GM12892 (cell line): ENCODE results near the gene RAB27B. TPM values are rescaled to one million over a fixed set of nuclear protein-coding genes. Genes with fewer than 3 reads are reported as not detected.

Source experiments
- DNase-seq: peaks from one replicate; pipeline ENCODE4 v3.0.0; 2011; ENCODE audit not compliant: insufficient read length
- FAIRE-seq: peaks from 2 replicates; lab custom pipeline; 2011; peaks lifted over from hg19 to GRCh38; lab: Jason Lieb, UNC
- POLR2A ChIP-seq: IDR thresholded peaks from 2 replicates; pipeline ENCODE4 v1.6.1; 2011; ENCODE audit warnings: low read depth, low read length, control low read depth
- POLR2AphosphoS5 ChIP-seq: IDR thresholded peaks from 2 replicates; pipeline ENCODE4 v1.6.1; 2011; ENCODE audit warnings: low read depth, low read length, control low read depth
- TAF1 ChIP-seq: IDR thresholded peaks from 2 replicates; pipeline ENCODE4 v1.6.1; 2011; ENCODE audit warnings: low read depth, mild to moderate bottlenecking, control low read depth, low read length, borderline replicate concordance
- polyA plus RNA-seq: library from polyadenylated mRNA; unstranded; fragments of >200 nt; gene quantifications from one replicate; pipeline ENCODE4 v1.2.1, GENCODE V29; 2012; ENCODE audit warnings: missing spikeins, inconsistent platforms; ENCODE audit not compliant: missing spikeins

RAB27B gene
- not detected for polyA plus RNA-seq

GRCh38 chr18:54828281-54828881 is at the start of gene RAB27B:
Gene RAB27B, plus strand, starts transcription at chr18:54828477. Its CDS starts 49,109 bp downstream, at chr18:54877586.
- TF ChIP-seq TAF1 (no peak), POLR2AphosphoS5 (no peak), POLR2A (no peak)
- no peak for DNase-seq
- FAIRE-seq: no peak

GRCh38 chr18:54780285-54780861 is 47.9 kb upstream of the RAB27B start:
- no peak for DNase-seq
- TF ChIP-seq POLR2AphosphoS5 (no peak), TAF1 (no peak), POLR2A (no peak)
- no peak for FAIRE-seq

GRCh38 chr18:54780970-54781369 is 47.3 kb upstream of the RAB27B start:
- DNase-seq (no peak), FAIRE-seq (no peak)
- no peak for TF ChIP-seq POLR2A
- TF ChIP-seq POLR2AphosphoS5: no peak
- no peak for TF ChIP-seq TAF1

GRCh38 chr18:54783139-54783538 is 45.1 kb upstream of the RAB27B start:
- FAIRE-seq: no peak
- no peak for TF ChIP-seq POLR2AphosphoS5
- no peak for TF ChIP-seq POLR2A
- TF ChIP-seq TAF1: no peak
- no peak for DNase-seq

GRCh38 chr18:54786206-54786605 is 42.1 kb upstream of the RAB27B start:
- no peak for DNase-seq
- no peak for TF ChIP-seq POLR2AphosphoS5
- TF ChIP-seq TAF1: no peak
- TF ChIP-seq POLR2A: no peak

GRCh38 chr18:54787121-54787520 is 41.2 kb upstream of the RAB27B start:
- FAIRE-seq (no peak), DNase-seq (no peak)
- no peak for TF ChIP-seq POLR2A
- TF ChIP-seq POLR2AphosphoS5: no peak
- no peak for TF ChIP-seq TAF1

More at GRCh38 chr18:54786206-54786605, 42.1 kb upstream of the RAB27B start:
- no peak for FAIRE-seq

- DNase-seq: no peak
- no peak for FAIRE-seq
- no peak for TF ChIP-seq POLR2AphosphoS5
Observed at GRCh38 chr18:54787616-54788015, 40.7 kb upstream of the RAB27B start.

GRCh38 chr18:54790109-54790508 is 38.2 kb upstream of the RAB27B start:
- TF ChIP-seq TAF1: no peak
- no peak for TF ChIP-seq POLR2A
- TF ChIP-seq POLR2AphosphoS5: no peak
- DNase-seq: no peak
- FAIRE-seq: no peak

- DNase-seq (no peak), FAIRE-seq (no peak)
- TF ChIP-seq POLR2AphosphoS5 (no peak), POLR2A (no peak), TAF1 (no peak)
Observed at GRCh38 chr18:54791657-54792056, 36.6 kb upstream of the RAB27B start.

- DNase-seq: no peak
- TF ChIP-seq POLR2A: no peak
- TF ChIP-seq TAF1: no peak
- no peak for TF ChIP-seq POLR2AphosphoS5
- FAIRE-seq: no peak
Observed at GRCh38 chr18:54792079-54792478, 36.2 kb upstream of the RAB27B start.

GRCh38 chr18:54794823-54795222 is 33.5 kb upstream of the RAB27B start:
- FAIRE-seq (no peak), DNase-seq (no peak)
- TF ChIP-seq POLR2AphosphoS5 (no peak), TAF1 (no peak), POLR2A (no peak)

GRCh38 chr18:54798186-54798585 is 30.1 kb upstream of the RAB27B start:
- TF ChIP-seq TAF1 (no peak), POLR2AphosphoS5 (no peak), POLR2A (no peak)
- DNase-seq: no peak
- no peak for FAIRE-seq

- DNase-seq: no peak
- no peak for FAIRE-seq
- TF ChIP-seq TAF1 (no peak), POLR2A (no peak), POLR2AphosphoS5 (no peak)
Observed at GRCh38 chr18:54801374-54801773, 26.9 kb upstream of the RAB27B start.

- TF ChIP-seq TAF1: no peak
- no peak for TF ChIP-seq POLR2AphosphoS5
- TF ChIP-seq POLR2A: no peak
- FAIRE-seq: no peak
- DNase-seq: no peak
Observed at GRCh38 chr18:54802178-54802577, 26.1 kb upstream of the RAB27B start.
